DMS114 treated with DMSO at 0.1 percent for 48 hours (cell line): Measurements from ENCODE around the gene PLCD3.
"Not testable (repeated sequence)": the region's sequence is repeated elsewhere in the genome, so short reads cannot be mapped to it uniquely, and the experiment has no call there.

Experiments
- DNase-seq: peaks from one replicate; lab custom pipeline; 2025; ENCODE audit not compliant: unreplicated experiment; lab: John Stamatoyannopoulos, UW

The PLCD3 gene

DNA sequence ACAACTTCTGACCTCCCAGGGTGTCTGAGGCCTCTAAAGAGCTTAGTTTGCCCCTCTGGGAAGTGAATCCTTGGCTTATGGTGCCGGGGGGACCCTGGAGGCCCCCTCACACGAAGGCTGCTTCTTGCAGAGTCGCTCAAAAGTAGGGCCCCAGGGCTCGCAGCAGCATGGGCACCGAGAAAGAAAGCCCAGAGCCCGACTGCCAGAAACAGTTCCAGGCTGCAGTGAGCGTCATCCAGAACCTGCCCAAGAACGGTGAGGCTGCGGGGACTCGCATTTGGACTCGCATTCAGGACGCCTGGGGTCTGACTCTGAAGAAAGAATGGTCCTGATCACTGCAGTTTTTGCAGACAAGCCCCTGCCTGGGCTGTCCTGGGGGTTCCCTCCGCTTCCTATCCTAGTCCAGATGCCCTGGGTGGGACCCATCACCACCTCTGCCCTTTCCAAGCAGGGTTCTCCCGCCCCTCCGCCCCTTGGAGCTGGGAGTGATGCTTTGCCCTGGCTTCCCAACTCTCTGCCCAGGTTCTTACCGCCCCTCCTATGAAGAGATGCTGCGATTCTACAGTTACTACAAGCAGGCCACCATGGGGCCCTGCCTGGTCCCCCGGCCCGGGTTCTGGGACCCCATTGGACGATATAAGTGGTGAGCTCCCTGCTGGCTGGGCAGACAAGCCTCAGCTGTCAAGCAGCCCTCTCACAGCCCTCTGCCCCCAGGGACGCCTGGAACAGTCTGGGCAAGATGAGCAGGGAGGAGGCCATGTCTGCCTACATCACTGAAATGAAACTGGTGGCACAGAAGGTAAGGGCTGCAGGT lies 3.9 kb upstream of the PLCD3 start:
- no peak for DNase-seq

- DNase-seq = peak; percentile 95
Measured at GRCh38 chr17:45135192-45135977, 3.1 kb upstream of the PLCD3 start, which contains the start of gene ACBD4. ACBD4 (plus strand) TSS chr17:45135687; CDS start chr17:45136145, 458 bp downstream.

- peak; percentile 69 for DNase-seq
Measured at GRCh38 chr17:45132572-45133463, 503 bp upstream of the PLCD3 start.

DNA sequence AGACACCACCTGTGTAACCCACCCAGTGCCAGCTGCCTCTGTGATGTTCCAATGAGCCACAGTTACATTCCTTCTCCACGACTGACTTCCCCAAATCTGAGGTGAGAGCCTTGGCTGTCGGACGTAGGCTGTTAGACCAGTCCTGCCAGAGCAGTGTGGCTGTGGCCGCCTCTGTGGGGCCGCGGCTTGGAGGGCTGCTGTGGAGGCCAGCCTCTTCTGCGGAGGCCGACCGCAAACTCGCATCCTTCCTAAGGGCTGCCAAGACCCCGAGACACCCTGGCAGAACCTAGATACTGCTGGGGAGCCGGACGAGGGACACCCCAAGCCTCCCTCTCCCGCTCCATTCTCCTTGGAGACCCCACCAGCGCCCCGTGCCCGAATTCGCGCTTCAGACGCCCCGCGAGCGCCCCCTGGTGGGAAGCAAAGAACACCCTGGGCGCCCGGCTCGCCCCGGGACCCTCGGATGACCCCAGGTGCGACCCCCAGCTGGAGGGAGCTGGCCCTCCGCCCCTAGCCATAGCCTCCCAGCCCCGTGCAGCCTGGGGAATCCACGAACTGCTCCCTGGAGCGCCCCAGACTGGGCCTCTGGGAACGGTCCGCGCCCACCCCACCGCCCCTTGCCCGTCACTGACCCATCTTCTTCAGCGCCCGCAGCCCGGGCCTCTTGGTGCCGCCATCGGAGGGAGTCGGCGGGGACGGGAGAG lies 547 bp downstream of the PLCD3 start:
- DNase-seq = no peak

- no peak for DNase-seq
Measured at GRCh38 chr17:45130681-45131615, 1.4 kb downstream of the PLCD3 start.

DNA sequence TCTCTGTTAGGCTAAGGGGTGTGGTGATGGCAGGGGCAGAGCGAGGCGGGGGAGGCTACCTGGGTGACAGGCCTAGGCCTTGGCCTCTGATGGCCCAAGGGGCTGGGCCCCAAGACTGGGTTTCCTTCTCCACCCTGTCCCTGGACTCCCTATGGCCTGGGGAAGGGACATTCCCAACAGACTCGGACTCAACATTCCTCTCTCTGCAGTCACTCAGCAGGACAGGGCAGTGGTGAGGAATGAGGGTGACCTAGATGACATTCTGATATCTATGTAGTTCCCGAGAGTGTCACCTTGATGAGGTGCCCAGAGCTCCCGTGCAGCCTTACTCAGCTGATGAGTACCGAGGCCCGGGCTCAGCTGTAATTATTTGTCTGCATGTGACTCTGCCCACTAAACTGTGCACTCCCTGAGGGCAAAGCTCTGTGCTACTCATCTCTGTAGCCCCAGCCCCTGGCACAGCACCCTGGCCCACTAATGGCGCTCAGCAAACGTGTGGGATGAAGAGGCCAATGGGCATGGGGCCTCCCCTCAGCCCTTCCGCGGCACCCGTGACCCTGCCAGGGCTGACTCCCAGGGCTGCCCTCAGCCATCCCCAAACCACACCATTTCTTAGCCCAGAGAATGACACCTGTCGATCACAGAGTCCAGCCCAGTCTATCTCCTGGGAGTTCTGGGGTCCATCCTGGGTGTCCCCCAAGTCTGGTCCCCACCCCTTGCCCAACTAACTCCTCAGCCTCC lies 2.2 kb downstream of the PLCD3 start:
- no peak for DNase-seq

- no peak for DNase-seq
Measured at GRCh38 chr17:45129426-45129939, 2.8 kb downstream of the PLCD3 start.

- no peak for DNase-seq
Measured at GRCh38 chr17:45128989-45129388, 3.3 kb downstream of the PLCD3 start.

GRCh38 chr17:45128331-45128730 lies 4.0 kb downstream of the PLCD3 start:
- DNase-seq = no peak

GRCh38 chr17:45127548-45128300 lies 4.6 kb downstream of the PLCD3 start:
- DNase-seq = no peak

DNA sequence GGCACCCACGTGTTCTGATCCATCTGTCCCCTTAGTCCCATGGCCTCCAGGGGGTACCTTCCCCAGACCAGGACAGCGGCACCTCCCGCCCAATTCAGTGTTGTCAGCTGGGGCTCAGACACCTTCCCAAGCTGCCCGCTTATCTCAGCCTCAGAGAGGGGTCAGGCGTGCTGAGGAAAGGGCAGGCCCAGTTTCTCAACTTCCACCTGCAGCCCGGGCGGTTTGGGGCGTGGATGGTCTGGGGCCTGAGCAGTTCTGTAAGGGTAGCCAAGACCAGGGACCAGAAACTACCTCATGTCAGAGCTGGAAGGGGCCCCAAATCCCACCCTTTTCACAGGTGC lies 5.1 kb downstream of the PLCD3 start:
- no peak for DNase-seq

GRCh38 chr17:45125509-45125908 lies 6.8 kb downstream of the PLCD3 start:
- no peak for DNase-seq

DNA sequence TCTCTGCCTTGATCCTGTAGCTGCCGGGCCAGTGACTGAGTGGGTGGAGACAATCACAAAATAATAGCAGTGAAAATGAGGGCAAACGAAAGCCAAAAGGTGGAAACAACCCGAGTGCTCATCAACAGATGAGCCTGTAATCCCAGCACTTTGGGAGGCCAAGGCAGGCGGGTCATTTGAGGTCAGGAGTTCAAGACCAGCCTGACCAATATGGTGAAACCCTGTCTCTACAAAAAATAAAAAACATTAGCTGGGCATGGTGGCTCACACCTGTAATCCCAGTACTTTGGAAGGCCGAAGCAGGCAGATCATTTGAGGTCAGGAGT lies 7.6 kb downstream of the PLCD3 start:
- not testable (repeated sequence) for DNase-seq

DNA sequence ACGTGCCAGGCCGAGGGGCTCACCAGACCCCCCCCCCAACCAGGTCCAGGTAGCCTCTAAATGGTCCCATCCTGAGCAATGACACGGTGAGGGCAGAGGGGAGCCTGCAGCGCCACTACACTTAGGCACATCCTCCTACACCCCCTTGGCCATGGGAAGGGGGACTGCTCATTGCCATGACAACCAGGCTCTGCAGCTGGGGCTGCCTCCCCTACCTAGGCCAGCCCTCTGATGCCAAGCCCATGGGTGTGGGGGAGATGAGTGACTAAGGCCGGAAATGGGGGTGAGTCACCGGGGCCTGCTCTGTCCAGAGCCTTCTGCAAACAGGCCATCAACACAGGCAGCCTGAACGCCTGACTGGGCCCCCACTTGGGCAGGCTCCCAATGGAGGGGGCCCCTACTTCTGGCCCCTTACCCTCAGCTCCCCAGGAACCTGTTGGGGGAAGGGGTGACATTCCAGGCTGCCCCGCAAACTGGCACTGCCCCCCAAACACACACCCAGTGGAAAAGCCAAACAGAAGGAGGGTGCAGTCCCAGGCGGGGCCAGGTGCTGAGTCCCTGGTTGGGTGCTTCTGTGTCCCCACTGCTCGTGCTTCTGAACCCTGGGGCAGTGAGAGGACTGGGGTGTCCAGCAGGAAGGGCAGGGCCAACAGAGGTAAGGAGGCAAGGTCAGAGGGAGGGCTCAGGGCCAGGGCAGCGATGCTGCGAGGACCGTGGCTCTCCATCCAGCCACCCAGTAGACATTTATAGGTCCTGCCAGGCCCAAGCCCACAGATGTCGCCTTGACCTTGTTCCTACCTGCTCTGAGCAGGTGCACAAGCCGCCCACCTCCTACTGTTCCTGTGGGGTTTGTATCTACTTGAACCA lies 8.2 kb downstream of the PLCD3 start:
- DNase-seq = no peak

- DNase-seq = no peak
Measured at GRCh38 chr17:45123076-45123770, 9.1 kb downstream of the PLCD3 start.

DNA sequence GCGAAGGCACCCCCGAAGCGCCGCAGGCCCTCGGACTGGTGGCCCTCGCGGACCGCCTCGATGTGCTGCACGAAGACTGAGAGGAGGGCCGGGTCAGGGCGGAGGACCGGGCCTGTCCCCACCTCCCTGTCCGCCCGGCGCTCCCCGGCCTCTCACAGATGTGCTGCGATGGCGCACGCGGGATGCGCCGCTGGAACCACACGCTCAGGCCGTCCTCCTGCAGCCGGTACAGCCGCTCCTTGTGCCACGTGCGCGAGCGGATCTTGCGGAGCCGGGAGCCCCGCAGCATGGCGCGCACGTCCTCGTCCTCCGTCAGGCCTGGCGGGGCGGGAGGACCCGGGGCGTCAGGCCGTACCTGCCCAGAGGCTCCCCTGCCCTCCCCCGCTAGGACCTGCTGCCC lies 11.3 kb downstream of the PLCD3 start:
- no peak for DNase-seq

DNA sequence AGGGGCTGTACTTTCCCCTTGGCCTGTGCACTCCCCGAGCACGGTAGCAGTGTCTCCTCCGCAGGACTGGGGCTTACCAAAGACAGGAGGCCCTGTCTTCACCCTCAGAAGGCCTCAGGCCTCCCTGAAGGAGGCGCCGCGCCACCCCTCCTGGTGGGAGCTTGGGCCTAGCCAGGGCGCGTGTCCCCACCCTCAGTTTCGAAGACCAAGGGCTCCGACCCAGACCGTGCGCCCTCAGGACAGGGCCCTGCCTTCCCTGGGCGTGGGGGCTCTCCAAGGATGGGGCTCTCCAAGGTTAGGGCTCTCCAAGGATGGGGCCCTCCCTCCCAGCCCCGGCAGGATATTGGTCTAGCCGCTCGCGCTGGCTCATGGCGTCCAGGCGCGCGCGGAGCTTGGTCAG lies 11.8 kb downstream of the PLCD3 start:
- DNase-seq = no peak
